AG04450 (cell line): ENCODE results near the gene ITPR1. TPM values are rescaled to one million over a fixed set of nuclear protein-coding genes. Genes with fewer than 3 reads are reported as not detected.

Experiments used
- CTCF ChIA-PET: fragments of 300-600, 350-600 bp; formaldehyde crosslinking; extraction: SDS; loops from one replicate; lab custom pipeline; 2022; ENCODE audit warnings: antibody characterized with exemption, inconsistent platforms; lab: Charles Lee
- POLR2A ChIA-PET: fragments of 350-600 bp; formaldehyde crosslinking; extraction: SDS; loops from one replicate; lab custom pipeline; 2021; ENCODE audit warnings: antibody characterized with exemption, inconsistent platforms; lab: Yijun Ruan, JAX
- DNase-seq: peaks from one replicate; pipeline ENCODE4 v3.0.0-alpha.2; 2011; ENCODE audit warnings: low read depth, low spot score
- H3K27ac ChIP-seq: one replicate; pipeline ENCODE4 v1.5.1; 2012; ENCODE audit warnings: low read depth, low read length, control low read depth
- H3K27me3 ChIP-seq: one replicate; pipeline ENCODE4 v1.6.0; 2012; ENCODE audit warnings: low read length; ENCODE audit not compliant: control insufficient read depth, insufficient read depth
- H3K4me3 ChIP-seq: 2 replicates; pipeline ENCODE4 v1.5.1; 2011; ENCODE audit warnings: mild to moderate bottlenecking, low read depth, low read length, control low read depth
- H3K9me3 ChIP-seq: 2 replicates; pipeline ENCODE4 v1.5.1; 2012; ENCODE audit warnings: low read length; ENCODE audit not compliant: control insufficient read depth, insufficient read depth
- polyA plus RNA-seq: library from polyadenylated mRNA; depleted of rRNA; stranded (reverse); fragments of >200 nt; gene quantifications from 2 replicates; pipeline ENCODE4 v1.2.3, GENCODE V29; 2011
- TF ChIP-seq, protein P1 (sequence below): IDR thresholded peaks from 2 replicates; pipeline ENCODE4 v1.5.1; 2011; ENCODE audit warnings: low read depth, low read length, control low read depth, inconsistent platforms

ITPR1 gene
- polyA plus RNA-seq, 1 experiment: 7.4 TPM

DNA sequence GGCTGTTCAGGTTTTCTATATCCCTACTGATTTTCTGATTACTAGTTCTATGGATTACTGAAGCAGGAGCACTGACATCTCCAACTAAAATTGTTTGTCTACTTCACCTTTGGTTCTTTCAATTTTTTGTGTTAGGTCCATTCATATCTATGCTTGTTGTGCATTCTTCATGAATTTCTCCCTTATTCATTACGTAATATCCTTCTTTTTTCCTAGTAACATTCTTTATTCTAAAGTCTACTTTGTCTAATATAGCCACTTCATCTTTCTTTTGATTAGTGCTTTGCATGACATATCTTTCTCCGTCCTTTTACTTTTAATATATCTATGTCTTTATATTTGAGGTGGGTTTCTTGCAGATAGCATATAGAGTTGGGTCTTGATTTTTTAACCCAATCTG lies 369.8 kb downstream of the ITPR1 start:
- ChIA-PET POLR2A (no interaction called here), CTCF (no interaction called here)
- Histone ChIP-seq H3K27me3 (no peaks in the 10 kb centered on the region), H3K27ac (no peak overlapping the region), H3K9me3 (peaks cover 4% of the 10 kb centered on the region; the same call in 1 of the 2 replicates), H3K4me3 (no peak overlapping the region)
- no peak for DNase-seq
- TF ChIP-seq, protein P1, sequence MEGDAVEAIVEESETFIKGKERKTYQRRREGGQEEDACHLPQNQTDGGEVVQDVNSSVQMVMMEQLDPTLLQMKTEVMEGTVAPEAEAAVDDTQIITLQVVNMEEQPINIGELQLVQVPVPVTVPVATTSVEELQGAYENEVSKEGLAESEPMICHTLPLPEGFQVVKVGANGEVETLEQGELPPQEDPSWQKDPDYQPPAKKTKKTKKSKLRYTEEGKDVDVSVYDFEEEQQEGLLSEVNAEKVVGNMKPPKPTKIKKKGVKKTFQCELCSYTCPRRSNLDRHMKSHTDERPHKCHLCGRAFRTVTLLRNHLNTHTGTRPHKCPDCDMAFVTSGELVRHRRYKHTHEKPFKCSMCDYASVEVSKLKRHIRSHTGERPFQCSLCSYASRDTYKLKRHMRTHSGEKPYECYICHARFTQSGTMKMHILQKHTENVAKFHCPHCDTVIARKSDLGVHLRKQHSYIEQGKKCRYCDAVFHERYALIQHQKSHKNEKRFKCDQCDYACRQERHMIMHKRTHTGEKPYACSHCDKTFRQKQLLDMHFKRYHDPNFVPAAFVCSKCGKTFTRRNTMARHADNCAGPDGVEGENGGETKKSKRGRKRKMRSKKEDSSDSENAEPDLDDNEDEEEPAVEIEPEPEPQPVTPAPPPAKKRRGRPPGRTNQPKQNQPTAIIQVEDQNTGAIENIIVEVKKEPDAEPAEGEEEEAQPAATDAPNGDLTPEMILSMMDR: no peak

DNA sequence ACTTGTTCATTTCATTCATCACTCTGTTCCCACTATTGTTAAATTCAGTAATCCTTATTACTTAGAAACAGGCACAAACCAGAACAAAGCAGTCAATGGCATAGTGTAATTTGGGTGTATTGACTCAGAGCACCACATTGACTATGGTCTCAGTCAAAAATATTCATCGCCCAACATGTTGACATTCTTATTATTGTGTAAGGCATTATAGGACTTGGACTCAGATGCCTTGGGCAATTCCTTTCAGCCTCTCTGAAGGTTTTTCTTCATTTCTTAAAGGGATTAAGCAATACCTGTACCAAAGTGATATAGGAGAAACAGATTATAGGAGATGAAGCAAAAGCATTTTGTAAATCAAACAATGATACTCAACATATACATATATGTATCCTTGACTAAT lies 371.4 kb downstream of the ITPR1 start:
- Histone ChIP-seq H3K9me3 (peaks cover 4% of the 10 kb centered on the region; the same call in 1 of the 2 replicates), H3K27ac (no peak overlapping the region), H3K4me3 (no peak overlapping the region), H3K27me3 (no peaks in the 10 kb centered on the region)
- ChIA-PET CTCF (no interaction called here), POLR2A (no interaction called here)
- DNase-seq: no peak
- TF ChIP-seq, protein P1: no peak

DNA sequence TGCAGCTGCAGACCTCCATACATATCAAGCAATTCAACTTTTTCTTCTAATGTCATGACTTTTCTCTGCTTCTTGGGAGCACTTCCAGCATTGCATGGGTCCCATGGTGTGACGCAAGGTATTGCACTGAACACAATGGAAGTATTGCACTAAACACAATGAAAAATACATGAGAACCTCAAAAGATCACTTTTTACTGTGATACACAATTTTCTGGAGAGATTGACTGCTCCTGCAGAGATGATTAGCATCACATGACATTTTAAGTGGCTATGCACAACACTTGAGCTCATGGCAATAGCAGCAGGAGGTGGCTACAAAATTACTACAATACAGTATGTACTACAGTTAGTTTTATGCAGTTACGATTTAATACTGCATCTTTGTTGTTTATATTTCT lies 372.6 kb downstream of the ITPR1 start:
- peaks cover 4% of the 10 kb centered on the region; the same call in 1 of the 2 replicates for H3K9me3 ChIP-seq
- no peak overlapping the region for H3K27ac ChIP-seq
- ChIA-PET POLR2A (no interaction called here), CTCF (no interaction called here)
- H3K27me3 ChIP-seq: no peaks in the 10 kb centered on the region
- DNase-seq: no peak
- no peak overlapping the region for H3K4me3 ChIP-seq
- TF ChIP-seq, protein P1: no peak

DNA sequence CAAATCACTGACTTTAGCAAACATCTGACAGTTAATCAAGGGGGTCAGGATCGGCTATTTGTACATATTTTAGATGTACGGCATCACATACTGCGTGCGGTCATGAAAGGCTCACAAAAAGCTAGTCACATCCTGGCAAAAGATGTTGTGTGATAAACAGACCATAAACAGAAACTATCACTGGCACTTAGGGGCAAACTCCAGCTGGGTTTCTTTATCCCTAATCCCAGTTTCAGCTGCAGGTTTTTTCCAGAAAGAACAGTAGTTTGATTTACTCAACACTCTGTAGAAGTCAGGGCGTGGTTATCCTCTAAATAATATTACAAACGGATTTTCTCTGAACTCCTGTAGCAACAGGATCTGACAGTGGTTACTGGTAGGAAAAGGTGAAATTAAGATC lies 373.7 kb downstream of the ITPR1 start:
- no peaks in the 10 kb centered on the region for H3K27me3 ChIP-seq
- POLR2A ChIA-PET: no interaction called here
- H3K9me3 ChIP-seq: peaks cover under 1% of the 10 kb centered on the region; the same call in 1 of the 2 replicates
- DNase-seq: no peak
- TF ChIP-seq, protein P1: no peak
- CTCF ChIA-PET: interaction anchor here (0.6 to 0.9 kb wide), 2 partner anchors 30 to 77 kb away, joined by 4 to 14 read pairs; no protein-coding TSS in a partner anchor
- H3K27ac ChIP-seq: no peak overlapping the region
- H3K4me3 ChIP-seq: no peak overlapping the region

DNA sequence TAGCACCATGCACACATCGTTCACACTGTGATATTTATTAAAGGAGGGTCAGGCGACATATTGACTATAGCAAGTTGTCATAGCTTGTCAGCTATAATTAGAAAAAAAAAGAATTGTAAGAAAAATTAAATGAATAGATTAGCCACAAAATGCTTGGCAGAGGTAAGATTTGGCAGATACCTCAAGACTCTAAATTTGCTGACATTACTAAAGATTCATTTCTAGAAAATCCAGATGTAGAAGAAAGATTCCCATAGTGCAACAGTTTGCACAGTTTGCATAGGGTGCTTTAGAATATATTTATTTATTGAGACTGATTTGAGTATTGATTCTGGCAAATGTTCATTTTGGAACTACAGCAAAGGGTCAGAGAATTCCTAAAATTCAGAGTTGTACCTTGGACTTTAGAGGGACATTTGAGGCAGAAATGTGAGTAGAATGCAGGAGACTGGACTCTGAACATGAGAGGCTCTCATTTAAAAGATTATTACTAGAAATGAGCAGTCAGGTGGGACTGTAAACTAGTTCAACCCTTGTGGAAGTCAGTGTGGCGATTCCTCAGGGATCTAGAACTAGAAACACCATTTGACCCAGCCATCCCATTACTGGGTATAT lies 384.1 kb downstream of the ITPR1 start:
- TF ChIP-seq, protein P1: no peak
- POLR2A ChIA-PET: no interaction called here
- H3K27me3 ChIP-seq: no peaks in the 10 kb centered on the region
- no peak for DNase-seq
- no peak overlapping the region for H3K4me3 ChIP-seq
- H3K27ac ChIP-seq: no peak overlapping the region
- H3K9me3 ChIP-seq: no peaks in the 10 kb centered on the region
- CTCF ChIA-PET: no interaction called here
